Tibial nerve (tissue), 3 donors: ENCODE data around the gene NBAS.

Experiments
- CTCF ChIP-seq, 5 experiments: fragments of 200-600 bp in 3 of 5; fragments of 450-650 bp in 2 of 5; sonication (generic) in 3 of 5; IDR thresholded peaks; one replicate each; pipeline ENCODE4 v1.5.1; 2016 to 2019; ENCODE audit warnings: antibody characterized with exemption in 5 of 5, mild to moderate bottlenecking in 3 of 5, moderate library complexity in 2 of 5
- POLR2A ChIP-seq, 2 donors: fragments of 450-650 bp; IDR thresholded peaks; one replicate each; pipeline ENCODE4 v1.6.1; 2017; ENCODE audit warnings: antibody characterized with exemption in 2 of 2, mild to moderate bottlenecking in 2 of 2, moderate library complexity in 2 of 2

DNA sequence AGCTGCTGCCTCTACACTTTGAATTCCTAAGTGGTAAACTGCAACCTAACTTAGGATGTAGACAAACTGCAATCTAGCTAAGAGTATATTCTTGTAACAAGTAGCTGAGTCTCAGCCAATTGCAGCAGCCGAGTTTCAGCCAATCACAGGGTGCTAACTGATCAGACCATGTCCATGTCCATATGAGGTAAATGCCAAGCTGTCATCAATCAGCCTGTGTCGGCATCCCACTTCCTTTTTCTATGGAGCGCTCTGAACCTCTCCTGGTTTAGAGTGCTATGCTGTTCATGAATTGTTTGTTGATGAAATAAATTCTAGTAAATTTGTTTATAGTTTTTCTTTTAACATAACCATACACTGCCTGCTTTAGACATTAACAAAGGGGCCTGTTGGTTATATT, 408.8 kb downstream of the NBAS start:
- TF ChIP-seq CTCF (IDR thresholded peaks at IDR 0.05) (no peak), POLR2A (IDR thresholded peaks at IDR 0.05) (no peak)
